Activated CD8-positive, alpha-beta T cell treated with anti-CD3 and anti-CD28 coated beads for 36 hours (primary cell): ENCODE measurements around the gene DGCR2. TPM values are rescaled to one million over a fixed set of nuclear protein-coding genes. Genes with fewer than 3 reads are reported as not detected.

Experiments used
- ATAC-seq: fragments of 200-7000 bp; cut with Tn5 transposase; one replicate; pipeline ENCODE4 v1.10.0; 2021; ENCODE audit warnings: mild to moderate bottlenecking, moderate library complexity
- CTCF ChIA-PET: fragments of 350-600 bp; sonication (Branson Sonifier 250); formaldehyde crosslinking; loops from one replicate; lab custom pipeline; 2021; ENCODE audit warnings: antibody characterized with exemption; lab: Charles Lee
- POLR2A ChIA-PET: fragments of 350-600 bp; sonication (Branson Sonifier 250); formaldehyde crosslinking; loops from one replicate; lab custom pipeline; 2021; ENCODE audit warnings: antibody characterized with exemption; lab: Charles Lee
- DNase-seq: peaks from one replicate; pipeline ENCODE4 v3.0.0-alpha.2; 2020
- H3K27ac Mint-ChIP-seq: one replicate; pipeline ENCODE4 v1.8.0; 2021; ENCODE audit warnings: mild to moderate bottlenecking, mixed read lengths
- H3K27me3 Mint-ChIP-seq: one replicate; pipeline ENCODE4 v1.8.0; 2021; ENCODE audit warnings: mixed read lengths
- H3K36me3 Mint-ChIP-seq: one replicate; pipeline ENCODE4 v1.8.0; 2021; ENCODE audit warnings: low read depth, mixed read lengths
- H3K4me1 Mint-ChIP-seq: one replicate; pipeline ENCODE4 v1.8.0; 2021; ENCODE audit warnings: low read depth, mixed read lengths
- H3K4me3 Mint-ChIP-seq: one replicate; pipeline ENCODE4 v1.8.0; 2021; ENCODE audit warnings: mild to moderate bottlenecking, moderate library complexity, mixed read lengths
- H3K9me3 Mint-ChIP-seq: one replicate; pipeline ENCODE4 v1.8.0; 2021; ENCODE audit warnings: mixed read lengths
- CTCF ChIP-seq: fragments of 200-600 bp; IDR thresholded peaks from one replicate; pipeline ENCODE4 v1.8.0; 2022; ENCODE audit warnings: antibody characterized with exemption, mild to moderate bottlenecking
- intact Hi-C: fragments of 100-400 bp; cut with micrococcal nuclease; formaldehyde crosslinking; loops from one replicate; pipeline ENCODE4 v1.10.0; 2022
- total RNA-seq, 2 experiments: library from RNA; stranded (reverse); gene quantifications; one replicate each; pipeline ENCODE4 v1.2.3, GENCODE V29; 2021

The DGCR2 gene
- total RNA-seq, 2 experiments from 2014 or later, result 18.0 to 20.0 TPM

GRCh38 chr22:19066531-19067271 lies 55.5 kb downstream of the DGCR2 start:
- H3K27ac Mint-ChIP-seq, result no peak overlapping the region
- H3K27me3 Mint-ChIP-seq, result no peaks in the 10 kb centered on the region
- ChIA-PET CTCF (no interaction called here), POLR2A (interaction anchor here (0.6 kb wide), 1 partner anchor 126 kb away, joined by 3 read pairs; no protein-coding TSS in a partner anchor)
- peaks cover 2% of the 10 kb centered on the region for H3K4me1 Mint-ChIP-seq
- H3K9me3 Mint-ChIP-seq, result no peaks in the 10 kb centered on the region
- DNase-seq (no peak), ATAC-seq (no peak)
- H3K36me3 Mint-ChIP-seq, result peaks cover 30% of the 10 kb centered on the region
- TF ChIP-seq CTCF, result no peak
- intact Hi-C loops, result no loop called here
- H3K4me3 Mint-ChIP-seq, result no peak overlapping the region

GRCh38 chr22:19065929-19066328 lies 56.3 kb downstream of the DGCR2 start:
- TF ChIP-seq CTCF, result no peak
- DNase-seq (no peak), ATAC-seq (no peak)
- Mint-ChIP-seq H3K9me3 (no peaks in the 10 kb centered on the region), H3K27me3 (no peaks in the 10 kb centered on the region), H3K27ac (no peak overlapping the region), H3K4me1 (peaks cover under 1% of the 10 kb centered on the region), H3K4me3 (no peak overlapping the region), H3K36me3 (peaks cover 26% of the 10 kb centered on the region)
- ChIA-PET CTCF (interaction anchor here (1.5 kb wide), 1 partner anchor 8 kb away, joined by 7 read pairs; no protein-coding TSS in a partner anchor), POLR2A (no interaction called here)
- intact Hi-C loops, result no loop called here

- intact Hi-C loops, result no loop called here
- ChIA-PET CTCF (interaction anchor here (1.5 kb wide), 1 partner anchor 9 kb away, joined by 7 read pairs; no protein-coding TSS in a partner anchor), POLR2A (no interaction called here)
- no peak for TF ChIP-seq CTCF
- no peak overlapping the region for H3K4me3 Mint-ChIP-seq
- no peak overlapping the region for H3K27ac Mint-ChIP-seq
- no peak for DNase-seq
- H3K4me1 Mint-ChIP-seq, result peaks cover 3% of the 10 kb centered on the region
- no peaks in the 10 kb centered on the region for H3K27me3 Mint-ChIP-seq
- H3K36me3 Mint-ChIP-seq, result peaks cover 24% of the 10 kb centered on the region
- ATAC-seq, result no peak
- no peaks in the 10 kb centered on the region for H3K9me3 Mint-ChIP-seq
Observed at GRCh38 chr22:19065298-19065859, 56.8 kb downstream of the DGCR2 start.

- ChIA-PET POLR2A (no interaction called here), CTCF (interaction anchor here (1.3 to 1.5 kb wide), 2 partner anchors 10 to 33 kb away, joined by 3 to 7 read pairs; no protein-coding TSS in a partner anchor)
- intact Hi-C loops, result no loop called here
Observed at GRCh38 chr22:19064354-19065054, 57.7 kb downstream of the DGCR2 start.

More at GRCh38 chr22:19064354-19065054, 57.7 kb downstream of the DGCR2 start:
- Mint-ChIP-seq H3K4me3 (no peak overlapping the region), H3K27me3 (no peaks in the 10 kb centered on the region), H3K4me1 (peaks cover 3% of the 10 kb centered on the region), H3K36me3 (peaks cover 18% of the 10 kb centered on the region), H3K27ac (no peak overlapping the region), H3K9me3 (no peaks in the 10 kb centered on the region)
- ATAC-seq (no peak), DNase-seq (no peak)
- no peak for TF ChIP-seq CTCF
